Activated CD8-positive, alpha-beta T cell treated with anti-CD3 and anti-CD28 coated beads for 36 hours (primary cell): ENCODE data around the gene SLC66A3. TPM values are rescaled to one million over a fixed set of nuclear protein-coding genes. Genes with fewer than 3 reads are reported as not detected.
A peak's percentile ranks its signal among the peaks of the same experiment; 100 is the strongest.

Experiments
- ATAC-seq: fragments of 200-7000 bp; cut with Tn5 transposase; one replicate; pipeline ENCODE4 v1.10.0; 2021; ENCODE audit warnings: mild to moderate bottlenecking, moderate library complexity
- CTCF ChIA-PET: fragments of 350-600 bp; sonication (Branson Sonifier 250); formaldehyde crosslinking; loops from one replicate; lab custom pipeline; 2021; ENCODE audit warnings: antibody characterized with exemption; lab: Charles Lee
- POLR2A ChIA-PET: fragments of 350-600 bp; sonication (Branson Sonifier 250); formaldehyde crosslinking; loops from one replicate; lab custom pipeline; 2021; ENCODE audit warnings: antibody characterized with exemption; lab: Charles Lee
- DNase-seq: peaks from one replicate; pipeline ENCODE4 v3.0.0-alpha.2; 2020
- H3K27ac Mint-ChIP-seq: one replicate; pipeline ENCODE4 v1.8.0; 2021; ENCODE audit warnings: mild to moderate bottlenecking, mixed read lengths
- H3K27me3 Mint-ChIP-seq: one replicate; pipeline ENCODE4 v1.8.0; 2021; ENCODE audit warnings: mixed read lengths
- H3K36me3 Mint-ChIP-seq: one replicate; pipeline ENCODE4 v1.8.0; 2021; ENCODE audit warnings: low read depth, mixed read lengths
- H3K4me1 Mint-ChIP-seq: one replicate; pipeline ENCODE4 v1.8.0; 2021; ENCODE audit warnings: low read depth, mixed read lengths
- H3K4me3 Mint-ChIP-seq: one replicate; pipeline ENCODE4 v1.8.0; 2021; ENCODE audit warnings: mild to moderate bottlenecking, moderate library complexity, mixed read lengths
- H3K9me3 Mint-ChIP-seq: one replicate; pipeline ENCODE4 v1.8.0; 2021; ENCODE audit warnings: mixed read lengths
- intact Hi-C: fragments of 100-400 bp; cut with micrococcal nuclease; formaldehyde crosslinking; loops from one replicate; pipeline ENCODE4 v1.10.0; 2022
- total RNA-seq, 2 experiments: library from RNA; stranded (reverse); gene quantifications; one replicate each; pipeline ENCODE4 v1.2.3, GENCODE V29; 2021
- TF ChIP-seq, protein P1 (sequence below): fragments of 200-600 bp; IDR thresholded peaks from one replicate; pipeline ENCODE4 v1.8.0; 2022; ENCODE audit warnings: antibody characterized with exemption, mild to moderate bottlenecking

Gene SLC66A3
- total RNA-seq, 2 experiments from 2014 or later: 10.4 to 10.6 TPM

DNA sequence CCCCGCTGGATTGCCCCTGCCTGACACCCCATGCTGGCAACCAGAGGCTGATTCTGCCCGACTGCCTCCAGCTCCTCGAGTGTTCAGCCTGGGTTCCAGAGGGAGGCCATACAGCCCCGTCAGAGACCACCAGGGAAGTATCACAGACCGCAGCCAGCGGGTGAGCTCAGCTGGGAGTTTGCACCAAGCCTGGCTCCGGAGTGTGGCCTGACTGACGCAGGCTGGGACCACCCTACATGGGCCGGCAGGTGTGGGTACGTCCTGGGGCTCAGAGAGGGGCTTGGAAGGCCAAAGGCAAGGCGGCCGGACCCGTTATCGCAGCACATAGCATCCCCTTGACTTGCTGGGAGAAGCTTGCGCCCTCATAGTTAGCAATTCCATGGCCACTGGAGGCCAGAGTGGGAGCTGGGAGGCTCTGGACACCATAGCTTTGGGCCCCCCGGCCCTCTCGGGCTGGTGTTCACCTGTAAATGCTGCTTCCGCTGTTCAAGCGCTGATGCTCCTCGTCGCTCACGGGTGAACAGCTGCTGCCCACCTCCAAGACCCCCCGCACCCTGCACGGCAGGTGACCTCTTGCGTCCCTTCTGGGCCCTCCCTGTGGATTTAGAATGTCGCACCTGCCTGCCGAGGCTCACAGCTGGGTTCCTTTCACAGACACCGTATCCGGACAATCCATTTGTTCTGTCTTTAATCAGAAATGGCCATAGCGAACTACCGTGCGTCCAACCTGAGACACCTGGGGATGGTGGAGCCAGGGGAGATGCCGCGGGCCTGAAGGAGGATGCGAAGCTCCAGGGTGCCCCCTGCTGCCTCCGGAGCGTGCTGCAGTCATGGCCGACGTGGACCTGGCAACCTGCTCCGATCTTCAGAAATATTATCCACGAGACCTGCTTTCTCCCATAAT, 31.2 kb upstream of the SLC66A3 start:
- peak; percentile 89 for ATAC-seq
- DNase-seq: peak; percentile 83
- no peaks in the 10 kb centered on the region for H3K4me1 Mint-ChIP-seq
- intact Hi-C loops: loop anchor here (2.0 kb wide), 1 partner anchor 291 kb away; no protein-coding TSS in a partner anchor
- no peak overlapping the region for H3K27ac Mint-ChIP-seq
- no peaks in the 10 kb centered on the region for H3K27me3 Mint-ChIP-seq
- CTCF ChIA-PET: interaction anchor here (0.6 to 15.9 kb wide), 23 partner anchors 9 to 458 kb away, joined by 3 to 248 read pairs (median 4); partner anchors contain the start of genes KCNF1 and PDIA6
- TF ChIP-seq, protein P1, sequence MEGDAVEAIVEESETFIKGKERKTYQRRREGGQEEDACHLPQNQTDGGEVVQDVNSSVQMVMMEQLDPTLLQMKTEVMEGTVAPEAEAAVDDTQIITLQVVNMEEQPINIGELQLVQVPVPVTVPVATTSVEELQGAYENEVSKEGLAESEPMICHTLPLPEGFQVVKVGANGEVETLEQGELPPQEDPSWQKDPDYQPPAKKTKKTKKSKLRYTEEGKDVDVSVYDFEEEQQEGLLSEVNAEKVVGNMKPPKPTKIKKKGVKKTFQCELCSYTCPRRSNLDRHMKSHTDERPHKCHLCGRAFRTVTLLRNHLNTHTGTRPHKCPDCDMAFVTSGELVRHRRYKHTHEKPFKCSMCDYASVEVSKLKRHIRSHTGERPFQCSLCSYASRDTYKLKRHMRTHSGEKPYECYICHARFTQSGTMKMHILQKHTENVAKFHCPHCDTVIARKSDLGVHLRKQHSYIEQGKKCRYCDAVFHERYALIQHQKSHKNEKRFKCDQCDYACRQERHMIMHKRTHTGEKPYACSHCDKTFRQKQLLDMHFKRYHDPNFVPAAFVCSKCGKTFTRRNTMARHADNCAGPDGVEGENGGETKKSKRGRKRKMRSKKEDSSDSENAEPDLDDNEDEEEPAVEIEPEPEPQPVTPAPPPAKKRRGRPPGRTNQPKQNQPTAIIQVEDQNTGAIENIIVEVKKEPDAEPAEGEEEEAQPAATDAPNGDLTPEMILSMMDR: peak; percentile 88
- H3K9me3 Mint-ChIP-seq: no peaks in the 10 kb centered on the region
- H3K36me3 Mint-ChIP-seq: no peaks in the 10 kb centered on the region
- H3K4me3 Mint-ChIP-seq: no peak overlapping the region
- POLR2A ChIA-PET: interaction anchor here (0.7 kb wide), 1 partner anchor 146 kb away, joined by 3 read pairs; no protein-coding TSS in a partner anchor

DNA sequence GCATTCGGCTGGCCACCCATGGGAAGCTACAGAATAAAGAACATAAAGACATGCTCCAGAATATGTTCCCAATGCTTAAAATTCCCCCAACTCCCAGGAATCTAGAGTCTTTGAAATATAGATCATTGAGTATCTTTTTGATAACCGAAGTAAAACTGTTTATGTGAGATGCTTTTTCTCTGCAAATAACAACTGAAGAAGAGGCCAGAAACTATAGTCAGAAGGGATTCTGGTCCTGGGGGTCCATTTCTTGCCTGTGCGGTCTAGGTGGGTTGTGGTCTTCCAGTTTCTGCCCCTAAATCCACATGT, 30.6 kb upstream of the SLC66A3 start:
- H3K4me3 Mint-ChIP-seq: no peak overlapping the region
- intact Hi-C loops: loop anchor here (2.0 kb wide), 1 partner anchor 292 kb away; no protein-coding TSS in a partner anchor
- ChIA-PET POLR2A (interaction anchor here (0.7 kb wide), 1 partner anchor 147 kb away, joined by 3 read pairs; no protein-coding TSS in a partner anchor), CTCF (interaction anchor here (0.6 to 15.9 kb wide), 22 partner anchors 8 to 458 kb away, joined by 3 to 248 read pairs (median 4); partner anchors contain the start of genes KCNF1 and PDIA6)
- no peak for DNase-seq
- no peaks in the 10 kb centered on the region for H3K27me3 Mint-ChIP-seq
- TF ChIP-seq, protein P1: no peak
- H3K4me1 Mint-ChIP-seq: peaks cover 2% of the 10 kb centered on the region
- ATAC-seq: no peak
- H3K9me3 Mint-ChIP-seq: no peaks in the 10 kb centered on the region
- H3K36me3 Mint-ChIP-seq: no peaks in the 10 kb centered on the region
- no peak overlapping the region for H3K27ac Mint-ChIP-seq

DNA sequence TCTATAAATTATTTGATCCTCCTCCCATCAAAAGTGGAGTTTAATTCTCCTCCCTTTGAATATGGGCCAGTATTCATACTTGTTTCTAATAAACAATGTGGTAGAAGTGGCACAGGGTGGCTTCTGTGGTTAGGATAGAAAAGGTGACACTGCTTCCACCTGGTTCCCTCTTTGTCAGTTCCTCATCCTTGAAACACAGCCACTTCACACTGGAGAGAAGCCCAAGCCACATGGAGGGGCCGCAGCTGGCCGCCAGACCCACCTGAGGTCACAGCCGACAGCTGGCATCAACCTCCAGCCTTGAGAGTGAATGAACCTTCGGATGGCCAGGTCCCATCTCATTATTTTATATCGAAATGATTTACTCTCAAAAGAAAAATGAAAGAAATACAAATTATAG, 27.5 kb upstream of the SLC66A3 start:
- Mint-ChIP-seq H3K36me3 (no peaks in the 10 kb centered on the region), H3K4me1 (peaks cover 15% of the 10 kb centered on the region), H3K27ac (no peak overlapping the region), H3K27me3 (no peaks in the 10 kb centered on the region), H3K9me3 (no peaks in the 10 kb centered on the region), H3K4me3 (no peak overlapping the region)
- DNase-seq (no peak), ATAC-seq (no peak)
- ChIA-PET POLR2A (no interaction called here), CTCF (interaction anchor here (15.9 kb wide), 1 partner anchor 294 kb away, joined by 248 read pairs; no protein-coding TSS in a partner anchor)
- intact Hi-C loops: loop anchor here (2.0 kb wide), 1 partner anchor 457 kb away; no protein-coding TSS in a partner anchor
- TF ChIP-seq, protein P1: no peak

DNA sequence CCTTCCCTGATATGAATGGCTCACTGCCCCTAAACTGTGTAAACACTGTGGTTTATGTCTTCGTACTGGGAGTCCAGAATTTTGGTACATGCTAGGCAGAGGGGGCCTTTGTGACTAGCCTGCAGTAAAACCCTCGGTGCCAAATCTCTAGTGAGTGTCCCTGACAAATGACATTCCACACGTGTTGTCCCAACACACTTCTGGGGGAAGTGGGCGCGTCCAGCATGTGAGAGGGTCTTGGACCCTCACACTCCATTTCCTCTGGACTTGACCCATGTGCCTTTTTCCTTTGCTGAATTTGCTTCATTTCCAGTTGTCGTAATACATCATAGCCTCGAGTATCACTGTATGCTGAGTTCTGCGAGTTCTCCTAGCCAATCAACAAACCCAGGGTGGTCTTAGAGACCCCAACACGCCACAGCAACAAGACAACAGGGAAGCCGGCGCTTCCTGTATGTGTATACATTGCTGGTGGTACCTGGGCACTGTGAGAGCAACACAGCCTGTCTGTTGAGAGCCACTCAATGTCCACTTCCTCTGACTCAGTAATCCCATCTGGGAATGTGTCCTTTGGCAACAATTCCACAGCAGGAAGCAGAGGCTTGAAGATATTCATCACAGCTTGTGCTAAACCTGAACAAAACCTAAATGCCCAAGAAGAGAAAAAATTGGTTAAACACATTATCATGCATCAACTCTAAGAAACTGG, 26.9 kb upstream of the SLC66A3 start:
- ChIA-PET POLR2A (no interaction called here), CTCF (interaction anchor here (5.9 to 15.9 kb wide), 2 partner anchors 294 to 454 kb away, joined by 94 to 248 read pairs; no protein-coding TSS in a partner anchor)
- intact Hi-C loops: loop anchor here (2.0 kb wide), 1 partner anchor 456 kb away; no protein-coding TSS in a partner anchor
- Mint-ChIP-seq H3K9me3 (no peaks in the 10 kb centered on the region), H3K36me3 (no peaks in the 10 kb centered on the region), H3K4me3 (no peak overlapping the region), H3K4me1 (peaks cover 18% of the 10 kb centered on the region), H3K27me3 (no peaks in the 10 kb centered on the region), H3K27ac (no peak overlapping the region)
- DNase-seq (no peak), ATAC-seq (no peak)
- TF ChIP-seq, protein P1: no peak
